Measurements from ENCODE around the gene NETO1. TPM values are rescaled to one million over a fixed set of nuclear protein-coding genes. Genes with fewer than 3 reads are reported as not detected.

The NETO1 gene
- total and polyA plus RNA-seq, 2 donors (not counting 1 experiment from before 2014, with no cell fraction given) = 0.06 to 2.0 TPM

DNA sequence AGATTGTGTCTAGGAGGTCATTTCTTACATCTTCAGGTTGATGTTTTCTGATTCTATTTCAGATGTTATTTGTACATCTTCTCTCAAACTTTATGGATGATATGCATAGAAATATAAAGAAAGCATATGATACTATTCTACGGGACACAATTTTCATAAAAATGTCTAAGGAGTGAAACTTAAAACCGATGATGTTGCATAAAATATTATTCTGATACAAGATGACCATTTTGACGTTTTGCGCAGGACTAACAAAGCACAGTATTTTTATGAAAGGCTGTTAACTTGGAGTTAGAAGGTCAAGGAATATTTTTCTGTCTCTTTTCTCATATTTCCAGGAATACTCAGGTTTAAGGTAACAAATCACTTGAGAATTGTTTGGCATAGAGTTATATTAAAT, 8.7 kb downstream of the NETO1 start:
- no peaks in the 10 kb centered on the region for H4K20me1 ChIP-seq (ENCODE audit: control insufficient read depth, extremely low read depth, insufficient read depth, low read length)

DNA sequence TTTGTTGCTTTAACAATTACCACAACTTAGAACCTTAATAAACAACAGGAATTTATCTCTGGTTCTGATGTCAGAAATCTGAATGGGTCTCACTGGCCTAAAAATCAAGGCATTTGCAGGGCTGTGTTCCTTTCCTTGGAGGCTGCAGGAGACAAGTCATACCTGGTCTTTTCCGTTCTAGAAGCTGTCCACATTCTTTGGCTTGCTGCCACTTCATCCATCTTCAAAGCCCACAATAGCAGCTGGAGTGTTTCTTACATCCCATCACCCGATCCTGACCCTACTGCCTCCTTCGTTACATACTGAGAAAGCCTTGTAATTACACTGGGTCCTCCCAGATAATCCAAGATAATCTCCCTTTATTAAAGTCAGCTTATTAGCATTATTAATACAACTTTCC, 18.1 kb downstream of the NETO1 start:
- Histone ChIP-seq H2AFZ (ENCODE audit: low read length) (no peak overlapping the region), H3K9ac (ENCODE audit: insufficient read depth, low read length) (no peak overlapping the region), H3K4me3 (replicated peaks in 1 of 4; ENCODE audit: control extremely low read depth in 1 of 4, insufficient read depth in 1 of 4, low read depth in 3 of 4, low read length in 4 of 4) (no peak overlapping the region), H3K4me2 (ENCODE audit: extremely low read depth, insufficient read depth, low read length) (no peak overlapping the region), H3K27me3 (ENCODE audit: control insufficient read depth, insufficient read depth, low read length) (no peaks in the 10 kb centered on the region), H3K79me2 (ENCODE audit: control insufficient read depth, insufficient read depth, low read length) (no peaks in the 10 kb centered on the region), H3K4me1 (ENCODE audit: control insufficient read depth, extremely low read depth, insufficient read depth, low read length) (no peaks in the 10 kb centered on the region), H4K20me1 (ENCODE audit: control insufficient read depth, extremely low read depth, insufficient read depth, low read length) (no peaks in the 10 kb centered on the region), H3K27ac (ENCODE audit: insufficient read depth, low read length) (no peak overlapping the region), H3K36me3 (ENCODE audit: control insufficient read depth, insufficient read depth, low read length) (no peaks in the 10 kb centered on the region), H3K9me3 (ENCODE audit: control insufficient read depth, insufficient read depth, low read depth, low read length) (no peaks in the 10 kb centered on the region)
- no peak for TF ChIP-seq EZH2 (IDR thresholded peaks at IDR 0.05; ENCODE audit: low read length, missing control alignments)
- TF ChIP-seq, protein P1, sequence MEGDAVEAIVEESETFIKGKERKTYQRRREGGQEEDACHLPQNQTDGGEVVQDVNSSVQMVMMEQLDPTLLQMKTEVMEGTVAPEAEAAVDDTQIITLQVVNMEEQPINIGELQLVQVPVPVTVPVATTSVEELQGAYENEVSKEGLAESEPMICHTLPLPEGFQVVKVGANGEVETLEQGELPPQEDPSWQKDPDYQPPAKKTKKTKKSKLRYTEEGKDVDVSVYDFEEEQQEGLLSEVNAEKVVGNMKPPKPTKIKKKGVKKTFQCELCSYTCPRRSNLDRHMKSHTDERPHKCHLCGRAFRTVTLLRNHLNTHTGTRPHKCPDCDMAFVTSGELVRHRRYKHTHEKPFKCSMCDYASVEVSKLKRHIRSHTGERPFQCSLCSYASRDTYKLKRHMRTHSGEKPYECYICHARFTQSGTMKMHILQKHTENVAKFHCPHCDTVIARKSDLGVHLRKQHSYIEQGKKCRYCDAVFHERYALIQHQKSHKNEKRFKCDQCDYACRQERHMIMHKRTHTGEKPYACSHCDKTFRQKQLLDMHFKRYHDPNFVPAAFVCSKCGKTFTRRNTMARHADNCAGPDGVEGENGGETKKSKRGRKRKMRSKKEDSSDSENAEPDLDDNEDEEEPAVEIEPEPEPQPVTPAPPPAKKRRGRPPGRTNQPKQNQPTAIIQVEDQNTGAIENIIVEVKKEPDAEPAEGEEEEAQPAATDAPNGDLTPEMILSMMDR (conservative IDR thresholded peaks at IDR 0.05 in 1 of 2, IDR thresholded peaks at IDR 0.05 in 1 of 2; ENCODE audit: low read depth in 1 of 2, low read length in 2 of 2) = no peak
- no peak for DNase-seq (ENCODE audit: low read depth in 2 of 2)

More for the DNA sequence above, 8.7 kb downstream of the NETO1 start:
- H3K4me2 ChIP-seq (ENCODE audit: extremely low read depth, insufficient read depth, low read length) = no peak overlapping the region
- no peak for TF ChIP-seq EZH2 (IDR thresholded peaks at IDR 0.05; ENCODE audit: low read length, missing control alignments)
- TF ChIP-seq, protein P1 (conservative IDR thresholded peaks at IDR 0.05 in 1 of 2, IDR thresholded peaks at IDR 0.05 in 1 of 2; ENCODE audit: low read depth in 1 of 2, low read length in 2 of 2) = no peak
- H3K9me3 ChIP-seq (ENCODE audit: control insufficient read depth, insufficient read depth, low read depth, low read length) = no peaks in the 10 kb centered on the region
- no peak overlapping the region for H3K9ac ChIP-seq (ENCODE audit: insufficient read depth, low read length)
- no peak overlapping the region for H2AFZ ChIP-seq (ENCODE audit: low read length)
- H3K4me1 ChIP-seq (ENCODE audit: control insufficient read depth, extremely low read depth, insufficient read depth, low read length) = no peaks in the 10 kb centered on the region
- no peak overlapping the region for H3K27ac ChIP-seq (ENCODE audit: insufficient read depth, low read length)
- DNase-seq (ENCODE audit: low read depth in 2 of 2) = no peak
- H3K4me3 ChIP-seq (replicated peaks in 1 of 4; ENCODE audit: control extremely low read depth in 1 of 4, insufficient read depth in 1 of 4, low read depth in 3 of 4, low read length in 4 of 4) = no peak overlapping the region
- H3K36me3 ChIP-seq (ENCODE audit: control insufficient read depth, insufficient read depth, low read length) = no peaks in the 10 kb centered on the region
- H3K79me2 ChIP-seq (ENCODE audit: control insufficient read depth, insufficient read depth, low read length) = no peaks in the 10 kb centered on the region
- H3K27me3 ChIP-seq (ENCODE audit: control insufficient read depth, insufficient read depth, low read length) = no peaks in the 10 kb centered on the region

DNA sequence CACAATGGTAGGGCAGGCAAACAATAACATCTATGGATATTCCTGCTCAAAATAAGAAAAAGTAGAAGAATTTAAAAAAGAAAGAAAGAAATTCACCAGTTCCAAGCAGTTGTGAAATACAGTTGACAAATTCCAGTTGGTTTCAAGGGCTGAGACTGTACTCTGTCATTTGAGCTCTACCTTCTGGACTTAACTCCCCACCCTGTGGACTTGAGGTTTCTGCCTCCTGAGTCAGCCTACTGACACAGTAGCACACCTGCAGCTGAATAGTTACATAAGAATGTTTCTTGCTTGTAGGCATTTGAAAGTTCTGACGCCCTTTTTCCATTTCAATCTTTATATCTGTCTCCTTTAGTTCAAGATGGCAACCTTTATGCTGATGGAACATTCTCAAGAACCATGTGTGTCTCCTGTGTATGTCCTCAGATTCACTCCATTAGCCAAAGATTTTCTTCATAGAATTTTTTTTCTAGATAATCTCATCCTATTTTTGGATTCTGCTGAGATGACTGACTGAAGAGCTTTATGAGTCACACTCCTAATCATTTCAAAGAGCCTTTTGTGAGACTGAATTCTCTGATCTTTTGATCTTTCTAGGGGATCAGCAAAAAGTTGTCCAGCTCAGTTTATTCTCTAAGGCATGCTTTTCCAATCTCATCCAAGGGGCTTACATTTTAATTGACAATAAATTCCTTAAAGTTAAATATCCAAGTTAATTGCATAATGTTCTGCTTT, 19.1 kb downstream of the NETO1 start:
- H3K27ac ChIP-seq (ENCODE audit: insufficient read depth, low read length) = no peak overlapping the region
- no peak overlapping the region for H3K4me2 ChIP-seq (ENCODE audit: extremely low read depth, insufficient read depth, low read length)
- H3K9me3 ChIP-seq (ENCODE audit: control insufficient read depth, insufficient read depth, low read depth, low read length) = no peaks in the 10 kb centered on the region
- H4K20me1 ChIP-seq (ENCODE audit: control insufficient read depth, extremely low read depth, insufficient read depth, low read length) = no peaks in the 10 kb centered on the region
- H3K36me3 ChIP-seq (ENCODE audit: control insufficient read depth, insufficient read depth, low read length) = no peaks in the 10 kb centered on the region
- no peak overlapping the region for H2AFZ ChIP-seq (ENCODE audit: low read length)
- no peak overlapping the region for H3K9ac ChIP-seq (ENCODE audit: insufficient read depth, low read length)
- peak in 1 of 2 donors; percentile 63 for DNase-seq (ENCODE audit: low read depth in 2 of 2)
- no peak for TF ChIP-seq EZH2 (IDR thresholded peaks at IDR 0.05; ENCODE audit: low read length, missing control alignments)
- TF ChIP-seq, protein P1 (conservative IDR thresholded peaks at IDR 0.05 in 1 of 2, IDR thresholded peaks at IDR 0.05 in 1 of 2; ENCODE audit: low read depth in 1 of 2, low read length in 2 of 2) = no peak
- H3K27me3 ChIP-seq (ENCODE audit: control insufficient read depth, insufficient read depth, low read length) = no peaks in the 10 kb centered on the region
- H3K4me3 ChIP-seq (replicated peaks in 1 of 4; ENCODE audit: control extremely low read depth in 1 of 4, insufficient read depth in 1 of 4, low read depth in 3 of 4, low read length in 4 of 4) = no peak overlapping the region
- H3K79me2 ChIP-seq (ENCODE audit: control insufficient read depth, insufficient read depth, low read length) = no peaks in the 10 kb centered on the region
- no peaks in the 10 kb centered on the region for H3K4me1 ChIP-seq (ENCODE audit: control insufficient read depth, extremely low read depth, insufficient read depth, low read length)
